Rectal smooth muscle tissue (tissue), 1 donor: ENCODE data around the gene NDUFS2.
"Not testable (repeated sequence)": the region's sequence is repeated elsewhere in the genome, so short reads cannot be mapped to it uniquely, and the experiment has no call there.

Source experiments
- H3K27ac ChIP-seq: one replicate; pipeline ENCODE4 v1.7.0; 2013; ENCODE audit warnings: low read depth, low read length, inconsistent platforms
- H3K27me3 ChIP-seq: one replicate; pipeline ENCODE4 v1.7.0; 2013; ENCODE audit warnings: low read length; ENCODE audit not compliant: control insufficient read depth, insufficient read depth
- H3K36me3 ChIP-seq: one replicate; pipeline ENCODE4 v1.7.0; 2013; ENCODE audit warnings: low read length; ENCODE audit not compliant: control insufficient read depth, insufficient read depth
- H3K4me1 ChIP-seq: one replicate; pipeline ENCODE4 v1.7.0; 2013; ENCODE audit warnings: low read length; ENCODE audit not compliant: control insufficient read depth, insufficient read depth
- H3K4me3 ChIP-seq: one replicate; pipeline ENCODE4 v1.7.0; 2013; ENCODE audit warnings: low read length
- H3K9ac ChIP-seq: one replicate; pipeline ENCODE4 v1.7.0; 2013; ENCODE audit warnings: low read length

The NDUFS2 gene

DNA sequence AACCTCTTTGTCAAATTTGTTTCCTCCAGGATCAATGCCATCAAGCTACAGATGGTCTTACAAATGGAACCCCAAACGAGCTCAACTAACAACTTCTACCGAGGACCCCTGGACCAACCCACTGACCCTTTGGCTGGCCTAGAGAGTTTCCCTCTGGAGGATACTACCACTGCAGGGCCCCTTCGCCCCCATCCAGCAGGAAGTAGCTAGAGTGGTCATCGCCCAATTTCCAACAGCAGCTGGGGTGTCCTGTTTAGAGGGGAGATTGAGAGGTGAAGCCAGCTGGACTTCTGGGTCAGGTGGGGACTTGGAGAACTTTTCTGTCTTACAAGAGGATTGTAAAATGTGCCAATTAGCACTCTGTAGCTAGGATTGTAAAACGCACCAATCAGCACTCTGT lies 54.9 kb downstream of the NDUFS2 start:
- not testable (repeated sequence) for H3K36me3 ChIP-seq, H3K9ac ChIP-seq, H3K4me3 ChIP-seq, H3K27ac ChIP-seq, H3K27me3 ChIP-seq, H3K4me1 ChIP-seq

DNA sequence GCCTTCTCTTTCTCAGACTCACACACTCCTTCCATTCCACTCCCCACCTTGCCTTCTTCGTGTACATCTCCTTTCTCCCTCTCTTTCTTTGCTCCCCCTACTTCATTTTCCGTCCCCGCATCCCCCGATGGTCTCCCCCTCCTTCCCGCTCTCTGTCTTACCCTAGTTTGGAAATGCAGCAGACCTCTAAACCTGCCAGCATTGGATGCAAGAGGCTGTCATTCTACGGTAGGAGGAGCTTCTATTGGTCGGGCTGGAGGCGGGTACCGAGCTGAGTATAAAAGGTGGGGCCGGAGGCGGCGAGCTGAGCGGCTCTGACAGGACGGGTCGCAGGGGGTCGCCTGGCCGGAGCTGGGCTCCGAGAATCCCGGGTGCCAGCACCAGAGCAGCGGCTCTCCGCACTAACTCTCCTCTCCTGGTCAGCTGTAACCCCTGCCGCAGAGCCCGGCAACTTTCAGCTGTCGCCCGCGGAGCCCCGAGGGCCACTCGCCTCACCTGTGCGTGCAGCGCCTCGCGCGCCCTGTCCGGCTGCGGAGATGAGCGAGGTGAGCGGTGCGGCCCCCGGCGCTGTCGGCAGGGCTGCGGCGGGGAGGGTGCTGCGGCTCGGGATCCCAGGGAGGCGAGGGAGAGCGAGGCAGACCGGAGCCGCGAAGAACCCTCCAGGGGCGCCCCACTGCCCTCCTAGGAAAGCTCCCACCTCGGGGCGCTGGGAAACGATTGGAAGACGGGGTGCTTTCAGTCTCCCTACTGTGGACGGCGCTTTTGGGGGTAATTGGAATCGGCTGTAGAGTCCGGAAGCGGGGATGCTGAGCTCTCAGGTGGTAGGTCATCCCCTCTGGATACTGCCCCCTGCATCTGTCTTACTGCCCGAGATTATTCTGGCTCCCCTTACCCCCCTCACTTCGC lies 56.5 kb downstream of the NDUFS2 start, which contains the start of gene PCP4L1:
Gene PCP4L1, plus strand, starts transcription at position 307 of the 906 bp plus-strand sequence. Its CDS starts 230 bp downstream, at position 537.
- Histone ChIP-seq H3K27ac (peak within 1 kb of the TSS; percentile 80), H3K4me1 (peaks cover 2% of the 10 kb centered on the region), H3K27me3 (peaks cover 3% of the 10 kb centered on the region), H3K4me3 (peak within 1 kb of the TSS; percentile 81), H3K9ac (no peak within 1 kb of the TSS), H3K36me3 (no peaks in the 10 kb centered on the region)

DNA sequence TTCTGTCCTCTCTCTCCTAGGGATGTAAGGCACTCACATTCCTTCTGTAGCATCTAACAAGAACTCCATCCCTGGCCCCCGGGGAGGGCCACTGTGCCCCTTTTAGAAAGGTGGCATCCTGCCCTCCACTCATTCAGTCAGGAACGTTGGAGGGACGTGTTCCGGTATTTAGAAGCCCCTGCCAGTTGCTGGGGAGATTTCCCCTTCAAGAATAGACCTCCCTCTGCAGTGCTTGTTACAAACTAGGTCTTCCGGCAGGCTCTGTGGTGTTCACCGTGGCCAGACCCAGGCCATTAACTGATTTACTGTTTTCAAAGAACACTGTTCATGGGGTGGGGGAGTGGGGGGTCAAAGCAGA lies 57.2 kb downstream of the NDUFS2 start:
- H3K27ac ChIP-seq = peak overlapping the region; percentile 80
- H3K9ac ChIP-seq = no peak overlapping the region
- peaks cover 2% of the 10 kb centered on the region for H3K4me1 ChIP-seq
- peaks cover 3% of the 10 kb centered on the region for H3K27me3 ChIP-seq
- H3K4me3 ChIP-seq = peak overlapping the region; percentile 81
- no peaks in the 10 kb centered on the region for H3K36me3 ChIP-seq

DNA sequence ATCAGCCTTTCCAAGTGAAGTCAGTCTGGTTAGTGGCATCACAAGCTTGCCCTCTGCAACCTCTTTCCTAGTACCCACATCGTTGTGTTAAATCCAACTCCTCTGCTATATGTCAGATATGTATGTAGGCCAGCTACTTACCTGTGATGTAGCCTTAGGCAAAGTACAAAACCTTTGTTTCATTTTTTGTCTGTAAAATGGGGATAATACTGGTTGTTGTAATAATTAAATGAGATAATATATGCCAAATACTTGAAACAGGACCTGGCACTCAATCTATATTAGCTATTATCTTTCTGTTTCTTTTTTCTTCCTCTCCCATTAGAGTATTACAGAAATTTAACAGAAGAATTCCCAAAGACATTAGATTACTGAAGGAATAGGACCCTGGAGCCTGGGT lies 57.6 kb downstream of the NDUFS2 start:
- Histone ChIP-seq H3K9ac (no peak overlapping the region), H3K27me3 (peaks cover 3% of the 10 kb centered on the region), H3K4me3 (peak overlapping the region; percentile 81), H3K4me1 (peaks cover 2% of the 10 kb centered on the region), H3K36me3 (no peaks in the 10 kb centered on the region), H3K27ac (no peak overlapping the region)

DNA sequence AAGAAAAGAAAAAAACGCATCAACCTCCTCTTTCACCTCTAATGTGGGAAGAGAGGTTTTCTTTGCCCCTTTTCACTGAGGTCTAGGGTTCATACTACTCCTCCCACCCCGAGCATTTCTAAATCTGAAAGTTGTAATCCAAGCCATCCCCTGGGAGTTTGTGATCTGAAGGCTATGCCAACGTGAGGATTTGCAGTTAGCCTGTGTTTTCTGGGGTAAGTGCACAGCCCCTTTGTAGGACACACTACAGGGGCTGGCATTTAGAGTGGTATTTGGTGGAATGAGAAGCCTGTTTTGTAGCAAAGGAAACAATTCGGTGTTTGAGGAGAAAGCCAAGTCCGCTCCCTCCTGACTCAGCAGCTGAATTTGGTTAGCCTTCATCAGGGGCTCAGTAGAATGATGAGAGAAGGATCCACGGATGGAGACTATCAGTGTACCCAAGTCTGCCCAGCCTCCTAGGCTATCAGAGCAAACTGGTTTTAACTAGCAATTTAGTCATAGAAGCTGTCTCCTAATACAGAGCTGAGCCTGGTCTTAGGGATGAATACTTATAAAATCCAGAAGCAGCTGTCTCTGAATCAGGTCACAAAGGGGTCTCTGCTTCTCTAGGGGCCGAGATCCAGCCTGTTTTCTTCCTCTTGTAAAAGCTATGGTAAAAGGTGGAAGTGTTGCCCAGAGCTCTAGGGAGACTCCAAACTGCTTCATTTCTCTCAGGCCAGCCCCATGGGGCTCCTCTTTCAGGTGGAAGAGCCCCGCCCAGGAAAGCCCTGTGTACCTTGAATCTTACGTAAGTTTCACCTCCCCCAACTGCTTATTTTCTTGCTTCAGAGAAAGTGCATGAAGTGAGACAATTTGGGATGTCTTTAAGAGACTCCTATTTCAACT lies 58.5 kb downstream of the NDUFS2 start:
- no peaks in the 10 kb centered on the region for H3K36me3 ChIP-seq
- H3K9ac ChIP-seq = no peak overlapping the region
- H3K4me1 ChIP-seq = peaks cover 2% of the 10 kb centered on the region
- H3K27me3 ChIP-seq = peaks cover 3% of the 10 kb centered on the region
- H3K4me3 ChIP-seq = no peak overlapping the region
- H3K27ac ChIP-seq = peak overlapping the region; percentile 36

DNA sequence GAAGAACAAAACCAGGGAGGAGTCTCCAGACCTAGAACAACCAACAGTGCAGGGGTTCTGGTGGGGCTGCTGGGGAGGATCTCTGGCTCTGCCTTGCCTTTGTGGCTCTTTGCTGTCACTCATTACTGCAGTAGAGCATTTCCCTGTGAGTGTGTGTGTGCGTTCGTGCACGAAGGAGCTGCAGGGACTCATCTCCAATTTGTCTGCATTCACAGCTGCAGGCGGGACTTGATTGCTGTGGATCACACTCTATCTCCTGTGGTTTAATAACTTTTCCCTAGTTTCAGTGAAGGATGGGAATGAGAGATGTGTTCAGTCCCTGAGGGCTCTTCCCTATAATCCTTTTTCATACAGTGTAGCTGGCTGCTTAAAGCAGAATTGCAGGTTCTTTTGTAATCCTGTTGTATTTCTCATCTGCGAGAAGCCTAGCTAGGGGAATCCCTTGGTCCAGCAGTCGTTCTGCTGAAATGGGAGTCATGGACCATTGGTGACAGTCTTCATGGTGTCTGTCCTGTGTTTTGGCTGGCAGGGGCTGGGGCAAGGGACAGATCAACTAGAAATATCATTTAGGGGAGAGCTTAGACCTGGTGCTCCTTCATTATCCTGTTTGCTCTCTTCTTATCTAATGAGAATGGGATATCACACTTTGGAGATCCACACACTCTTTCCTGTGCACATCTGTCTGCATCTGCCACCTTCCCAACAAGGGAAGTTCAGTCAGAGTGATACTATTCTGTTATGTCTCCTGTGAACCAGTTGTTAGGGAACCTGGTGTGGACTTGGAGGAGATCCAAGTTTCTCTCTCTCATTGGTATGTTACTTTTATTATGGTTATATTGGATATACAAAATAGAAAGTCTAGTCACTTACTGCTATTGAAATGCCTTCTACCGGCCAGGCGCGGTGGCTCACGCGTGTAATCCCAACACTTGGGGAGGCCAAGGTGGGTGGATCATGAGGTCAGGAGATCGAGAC lies 59.4 kb downstream of the NDUFS2 start:
- Histone ChIP-seq H3K9ac (no peak overlapping the region), H3K36me3 (no peaks in the 10 kb centered on the region), H3K27ac (peak overlapping the region; percentile 21), H3K4me3 (no peak overlapping the region), H3K4me1 (peaks cover 9% of the 10 kb centered on the region), H3K27me3 (peaks cover 3% of the 10 kb centered on the region)
